K562 (cell line): Measurements from ENCODE around the gene FSCN2. TPM values are rescaled to one million over a fixed set of nuclear protein-coding genes. Genes with fewer than 3 reads are reported as not detected.

Source experiments
- ASH1L ChIP-seq: fragments of 450-650 bp; IDR thresholded peaks from 2 replicates; pipeline ENCODE4 v1.6.1; 2018; ENCODE audit warnings: borderline replicate concordance, mild to moderate bottlenecking, low read depth; ENCODE audit not compliant: partially characterized antibody
- CHD2 ChIP-seq: IDR thresholded peaks from 2 replicates; pipeline ENCODE4 v1.6.1; 2011; ENCODE audit warnings: low read depth, low read length
- EHMT2 ChIP-seq: fragments of 450-650 bp; IDR thresholded peaks from 2 replicates; pipeline ENCODE4 v1.6.1; 2018; ENCODE audit warnings: antibody characterized with exemption
- FIP1L1 ChIP-seq: fragments of 200-400 bp; formaldehyde crosslinking; IDR thresholded peaks from 2 replicates; pipeline ENCODE4 v1.6.1; 2018; ENCODE audit warnings: mild to moderate bottlenecking, low read depth, low read length; ENCODE audit not compliant: poor library complexity, severe bottlenecking
- HLTF ChIP-seq: fragments of 450-650 bp; IDR thresholded peaks from 2 replicates; pipeline ENCODE4 v1.6.1; 2016
- HNRNPL ChIP-seq: fragments of 200-400 bp; formaldehyde crosslinking; IDR thresholded peaks from 2 replicates; pipeline ENCODE4 v1.6.1; 2017; ENCODE audit warnings: low read depth, mild to moderate bottlenecking, low read length
- MTA3 ChIP-seq: fragments of 450-650 bp; formaldehyde crosslinking; IDR thresholded peaks from 2 replicates; pipeline ENCODE4 v1.6.1; 2017; ENCODE audit warnings: mild to moderate bottlenecking, borderline replicate concordance
- POLR2G ChIP-seq: fragments of 200-400 bp; formaldehyde crosslinking; IDR thresholded peaks from 2 replicates; pipeline ENCODE4 v1.6.1; 2017; ENCODE audit warnings: low read depth, mild to moderate bottlenecking, antibody characterized with exemption, low read length, moderate library complexity
- RBBP5 ChIP-seq: fragments of 200-600 bp; sonication (generic); IDR thresholded peaks from 2 replicates; pipeline ENCODE4 v1.6.1; 2012; ENCODE audit warnings: borderline replicate concordance, mild to moderate bottlenecking, low read length, control low read depth, inconsistent platforms; ENCODE audit not compliant: insufficient read depth, poor library complexity, severe bottlenecking
- RBM14 ChIP-seq: fragments of 200-400 bp; formaldehyde crosslinking; IDR thresholded peaks from 2 replicates; pipeline ENCODE4 v1.6.1; 2018; ENCODE audit warnings: low read depth, mild to moderate bottlenecking, low read length, moderate library complexity, borderline replicate concordance; ENCODE audit not compliant: insufficient read depth
- SMAD1 ChIP-seq: fragments of 150-350 bp; IDR thresholded peaks from 2 replicates; pipeline ENCODE4 v1.6.1; 2014; ENCODE audit warnings: low read length, low read depth; ENCODE audit not compliant: partially characterized antibody
- TBL1XR1 ChIP-seq, 2 experiments: IDR thresholded peaks; 2 replicates each; pipeline ENCODE4 v1.6.1; 2012; ENCODE audit warnings: improper control_type of control experiment in 2 of 2, low read length in 2 of 2, mild to moderate bottlenecking in 1 of 2
- TCF3 ChIP-seq: sonication (generic); formaldehyde crosslinking; IDR thresholded peaks from 2 replicates; pipeline ENCODE4 v1.4.0; 2020; ENCODE audit warnings: mild to moderate bottlenecking, missing genetic modification reagents
- TEAD4 ChIP-seq, 2 experiments: sonication (generic) in 1 of 2; formaldehyde crosslinking in 1 of 2; IDR thresholded peaks; 2 replicates each; pipeline versions ENCODE4 v1.6.1 to v1.8.0; 2012 to 2022; ENCODE audit warnings: borderline replicate concordance in 1 of 2, inconsistent platforms in 1 of 2, low read length in 1 of 2, mild to moderate bottlenecking in 1 of 2, missing genetic modification reagents in 1 of 2
- XRCC5 ChIP-seq: fragments of 200-400 bp; formaldehyde crosslinking; IDR thresholded peaks from 2 replicates; pipeline ENCODE4 v1.6.1; 2017; ENCODE audit warnings: low read depth, mild to moderate bottlenecking, low read length
- ZHX1 ChIP-seq: fragments of 150-350 bp; conservative IDR thresholded peaks from 2 replicates; pipeline ENCODE4 v1.6.1; 2014; ENCODE audit warnings: low read length
- ZNF143 ChIP-seq: sonication (generic); formaldehyde crosslinking; IDR thresholded peaks from 2 replicates; pipeline ENCODE4 v1.9.0; 2022; ENCODE audit warnings: mild to moderate bottlenecking, missing genetic modification reagents
- polyA plus RNA-seq, 8 experiments: library from polyadenylated mRNA; depleted of rRNA in 4 of 8; stranded (reverse) in 5 of 8; unstranded in 3 of 8; fragments of >200 nt; fragmentation: Nextera tagmentation in 2 of 8; fragmentation: Illumina TruSeq in 1 of 8; extraction: Ambion mirVana in 2 of 8; extraction: Trizol in 1 of 8; gene quantifications; 2 replicates each; pipeline versions ENCODE4 v1.2.1 to v1.2.3, GENCODE V29; 2011 to 2014; ENCODE audit warnings: inconsistent platforms in 1 of 8, missing spikeins in 1 of 8
- total RNA-seq, 7 experiments: library from RNA; depleted of rRNA in 6 of 7; stranded (reverse); fragments of >200 nt in 6 of 7; fragmentation: Illumina TruSeq in 2 of 7; extraction: Trizol in 2 of 7; gene quantifications; 2 replicates each; pipeline versions ENCODE4 v1.2.1 to v1.2.3, GENCODE V29; 2011 to 2021; ENCODE audit warnings: low replicate concordance in 1 of 7
- TF ChIP-seq, protein P1 (sequence below): sonication (generic); formaldehyde crosslinking; IDR thresholded peaks from 2 replicates; pipeline ENCODE4 v1.8.0; 2022; ENCODE audit warnings: mild to moderate bottlenecking, missing genetic modification reagents
- TF ChIP-seq, protein P2 (sequence below), 2 experiments: fragments of 250-450 bp in 1 of 2; fragments of 450-650 bp in 1 of 2; sonication (Bioruptor Pico) in 1 of 2; IDR thresholded peaks; 2 replicates each; pipeline versions ENCODE4 v1.6.1 to v1.8.0; 2016 to 2021; ENCODE audit warnings: mild to moderate bottlenecking in 2 of 2, moderate library complexity in 2 of 2, missing compliant biosample characterization in 1 of 2, missing genetic modification characterization in 1 of 2

Gene FSCN2
- total and polyA plus RNA-seq, 9 of the 15 experiments (the other 6 are each of a cell fraction or from before 2014, with no cell fraction given), result 0.08 TPM; not detected in 8

- TF ChIP-seq HNRNPL (peak; percentile 69), CHD2 (no peak), FIP1L1 (peak; percentile 99), TEAD4 (IDR thresholded peaks at IDR 0.05; ENCODE audit: low read length) (no peak), TEAD4 (CRISPR knock-in tag; IDR thresholded peaks at IDR 0.05; ENCODE audit: borderline replicate concordance) (no peak), TCF3 (CRISPR knock-in tag) (no peak), ZNF143 (no peak), ASH1L (no peak), TBL1XR1 (IDR thresholded peaks at IDR 0.05; ENCODE audit: low read length in 2 of 2) (peak in 1 of 2 experiments; percentile 29; a peak in 1 of 4 replicates), XRCC5 (0 out of 2 replicates have a peak, but pooled peaks have one; percentile 16), HLTF (0 out of 2 replicates have a peak, but pooled peaks have one; percentile 47), EHMT2 (no peak), POLR2G (peak; percentile 95), ZHX1 (no peak), RBM14 (peak; percentile 97), SMAD1 (no peak), RBBP5 (peak; percentile 46), MTA3 (no peak; the same call in 1 of the 2 replicates)
- TF ChIP-seq, protein P1, sequence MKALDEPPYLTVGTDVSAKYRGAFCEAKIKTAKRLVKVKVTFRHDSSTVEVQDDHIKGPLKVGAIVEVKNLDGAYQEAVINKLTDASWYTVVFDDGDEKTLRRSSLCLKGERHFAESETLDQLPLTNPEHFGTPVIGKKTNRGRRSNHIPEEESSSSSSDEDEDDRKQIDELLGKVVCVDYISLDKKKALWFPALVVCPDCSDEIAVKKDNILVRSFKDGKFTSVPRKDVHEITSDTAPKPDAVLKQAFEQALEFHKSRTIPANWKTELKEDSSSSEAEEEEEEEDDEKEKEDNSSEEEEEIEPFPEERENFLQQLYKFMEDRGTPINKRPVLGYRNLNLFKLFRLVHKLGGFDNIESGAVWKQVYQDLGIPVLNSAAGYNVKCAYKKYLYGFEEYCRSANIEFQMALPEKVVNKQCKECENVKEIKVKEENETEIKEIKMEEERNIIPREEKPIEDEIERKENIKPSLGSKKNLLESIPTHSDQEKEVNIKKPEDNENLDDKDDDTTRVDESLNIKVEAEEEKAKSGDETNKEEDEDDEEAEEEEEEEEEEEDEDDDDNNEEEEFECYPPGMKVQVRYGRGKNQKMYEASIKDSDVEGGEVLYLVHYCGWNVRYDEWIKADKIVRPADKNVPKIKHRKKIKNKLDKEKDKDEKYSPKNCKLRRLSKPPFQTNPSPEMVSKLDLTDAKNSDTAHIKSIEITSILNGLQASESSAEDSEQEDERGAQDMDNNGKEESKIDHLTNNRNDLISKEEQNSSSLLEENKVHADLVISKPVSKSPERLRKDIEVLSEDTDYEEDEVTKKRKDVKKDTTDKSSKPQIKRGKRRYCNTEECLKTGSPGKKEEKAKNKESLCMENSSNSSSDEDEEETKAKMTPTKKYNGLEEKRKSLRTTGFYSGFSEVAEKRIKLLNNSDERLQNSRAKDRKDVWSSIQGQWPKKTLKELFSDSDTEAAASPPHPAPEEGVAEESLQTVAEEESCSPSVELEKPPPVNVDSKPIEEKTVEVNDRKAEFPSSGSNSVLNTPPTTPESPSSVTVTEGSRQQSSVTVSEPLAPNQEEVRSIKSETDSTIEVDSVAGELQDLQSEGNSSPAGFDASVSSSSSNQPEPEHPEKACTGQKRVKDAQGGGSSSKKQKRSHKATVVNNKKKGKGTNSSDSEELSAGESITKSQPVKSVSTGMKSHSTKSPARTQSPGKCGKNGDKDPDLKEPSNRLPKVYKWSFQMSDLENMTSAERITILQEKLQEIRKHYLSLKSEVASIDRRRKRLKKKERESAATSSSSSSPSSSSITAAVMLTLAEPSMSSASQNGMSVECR, result peak; percentile 18; the same call in 1 of the 2 replicates
- TF ChIP-seq, protein P2, sequence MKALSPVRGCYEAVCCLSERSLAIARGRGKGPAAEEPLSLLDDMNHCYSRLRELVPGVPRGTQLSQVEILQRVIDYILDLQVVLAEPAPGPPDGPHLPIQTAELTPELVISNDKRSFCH (CRISPR knock-in tag; IDR thresholded peaks at IDR 0.05), result no peak
- TF ChIP-seq, protein P2 (tag; IDR thresholded peaks at IDR 0.05), result 0 out of 2 replicates have a peak, but pooled peaks have one; percentile 25
Measured at GRCh38 chr17:81511804-81512561, 16.2 kb upstream of the FSCN2 start (continued).
